SKM-1 (cell line): ENCODE results near the gene USH1C.

Experiments
- DNase-seq: peaks from one replicate; lab custom pipeline; 2025; ENCODE audit not compliant: unreplicated experiment; lab: John Stamatoyannopoulos, UW

USH1C gene

DNA sequence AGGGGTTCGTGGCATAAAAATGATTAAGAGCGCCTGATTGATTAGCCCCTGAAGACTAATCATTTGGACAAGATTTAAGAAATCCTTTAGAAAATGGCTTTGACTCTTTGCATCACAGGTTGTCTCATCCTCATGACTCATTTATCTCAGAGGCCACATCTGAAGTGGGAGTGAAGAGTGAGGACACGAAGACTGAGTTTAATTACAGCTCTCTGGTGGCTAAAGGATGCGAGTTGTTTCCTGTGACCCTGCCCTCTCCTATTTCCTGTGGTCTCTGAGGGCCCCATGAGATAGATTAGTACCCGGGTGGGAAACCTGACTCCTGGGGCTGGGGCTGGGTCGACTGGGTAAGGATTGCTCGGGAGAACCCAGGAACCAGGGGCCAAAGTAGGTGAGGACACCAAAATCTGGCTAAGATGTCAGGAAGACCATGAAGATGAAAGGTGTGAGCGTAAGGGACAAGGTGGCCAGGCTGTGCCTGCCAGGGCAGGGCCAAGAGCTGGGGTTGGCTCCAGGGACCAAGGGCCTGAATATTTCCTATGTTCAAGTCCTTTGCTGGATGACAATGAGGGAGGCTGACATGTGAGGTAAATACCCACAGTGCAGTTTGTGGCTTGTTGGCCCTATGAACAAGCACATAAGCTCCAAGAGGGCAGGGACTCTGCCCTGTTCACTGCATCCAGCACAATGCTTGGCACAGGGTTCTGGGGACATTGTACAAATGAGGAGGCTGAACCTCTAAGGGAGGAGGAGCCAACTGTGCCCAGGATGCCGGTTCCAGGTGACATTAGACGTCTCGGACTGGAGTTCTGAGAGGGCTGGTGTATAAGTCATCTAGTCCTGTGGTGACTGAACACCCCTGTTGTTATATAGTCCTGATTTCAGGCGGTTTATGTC is 6.5 kb upstream of the USH1C start:
- no peak for DNase-seq

DNA sequence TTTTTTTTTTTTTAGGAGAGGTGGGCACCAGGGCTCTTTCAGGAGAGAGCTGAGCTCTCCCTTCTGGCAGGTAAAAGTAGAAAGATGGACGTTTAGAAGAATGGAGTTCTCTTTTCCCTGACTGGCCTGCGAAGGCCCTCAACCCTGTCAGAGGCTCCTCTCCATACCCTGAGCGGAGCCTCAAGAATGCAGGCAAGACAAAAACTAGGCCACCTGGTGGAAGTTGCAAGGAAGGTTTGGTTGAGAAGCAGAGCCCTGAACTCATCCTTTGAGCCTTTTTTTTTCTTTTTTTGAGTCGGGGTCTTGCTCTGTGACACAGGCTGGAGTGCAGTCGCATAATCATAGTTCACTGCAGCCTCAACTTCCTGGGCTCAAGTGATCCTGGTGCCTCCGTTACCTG is 4.2 kb upstream of the USH1C start:
- DNase-seq = no peak

DNA sequence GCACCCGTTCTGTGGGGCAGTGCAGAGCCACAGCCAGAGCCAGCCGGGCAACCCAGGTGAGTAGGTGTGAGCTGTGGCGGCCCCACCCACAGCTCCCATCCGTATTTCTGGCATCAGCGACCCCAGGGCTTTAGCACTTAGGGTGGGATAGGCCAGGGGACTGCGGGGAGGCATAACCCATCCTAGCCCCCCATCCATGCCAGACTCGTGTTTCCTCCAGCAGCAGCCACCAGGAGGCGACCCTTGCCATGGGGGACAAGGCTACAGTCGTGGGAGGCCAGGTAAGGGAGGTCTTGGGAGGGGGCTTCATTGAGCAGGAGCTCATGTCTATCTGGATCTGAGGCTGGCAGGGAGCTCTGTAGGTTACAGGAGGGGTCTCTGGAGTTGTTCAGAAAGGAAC is 3.7 kb upstream of the USH1C start:
- DNase-seq = no peak

DNA sequence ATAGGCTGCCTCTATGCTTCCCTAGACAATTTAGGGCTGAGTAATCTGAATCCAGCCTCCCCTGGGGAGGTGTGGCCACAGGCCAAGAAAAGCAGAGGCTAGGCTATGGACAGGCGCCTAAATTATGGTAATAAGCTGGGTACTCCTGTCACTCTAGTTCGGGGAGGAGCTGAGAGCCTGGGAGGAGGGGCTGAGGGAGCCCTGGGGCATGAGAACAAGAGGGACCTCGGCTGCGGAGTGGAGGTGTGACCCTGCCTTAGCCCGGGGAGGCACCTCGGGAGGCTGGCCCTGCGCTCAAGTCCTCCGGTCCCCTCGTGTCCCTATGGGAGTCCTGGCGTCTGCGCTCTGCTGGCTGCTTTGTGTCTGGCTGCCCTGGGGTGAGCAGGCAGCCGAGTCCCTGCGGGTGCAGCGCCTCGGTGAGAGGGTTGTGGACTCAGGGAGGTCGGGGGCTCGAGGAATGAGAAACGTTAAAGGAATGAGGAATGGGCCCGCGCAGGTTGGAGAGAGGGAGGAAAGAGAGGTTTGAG is 2.9 kb upstream of the USH1C start, which contains the start of gene OTOG:
Gene OTOG, plus strand, starts transcription at position 209 of the 527 bp plus-strand sequence. Its CDS starts 114 bp downstream, at position 323.
- no peak for DNase-seq

DNA sequence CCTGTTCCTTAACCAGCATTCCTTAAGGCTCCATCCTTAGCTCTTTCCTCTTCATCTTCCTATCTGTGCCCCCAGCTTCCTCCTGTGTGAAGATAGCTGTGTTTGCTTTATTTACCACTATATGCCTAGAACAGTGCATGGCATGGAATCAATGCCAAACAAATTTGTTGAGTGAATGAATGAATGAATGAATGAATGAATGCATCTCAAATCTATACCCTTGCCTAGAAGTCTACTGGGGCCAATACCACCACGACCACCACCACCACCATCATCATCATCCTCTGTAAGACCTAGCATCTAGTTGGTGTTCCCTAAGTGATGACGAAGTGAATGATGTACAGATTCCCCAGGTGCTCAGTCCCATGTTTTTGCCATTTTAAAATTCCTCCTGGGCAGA is 2.0 kb upstream of the USH1C start:
- no peak for DNase-seq

DNA sequence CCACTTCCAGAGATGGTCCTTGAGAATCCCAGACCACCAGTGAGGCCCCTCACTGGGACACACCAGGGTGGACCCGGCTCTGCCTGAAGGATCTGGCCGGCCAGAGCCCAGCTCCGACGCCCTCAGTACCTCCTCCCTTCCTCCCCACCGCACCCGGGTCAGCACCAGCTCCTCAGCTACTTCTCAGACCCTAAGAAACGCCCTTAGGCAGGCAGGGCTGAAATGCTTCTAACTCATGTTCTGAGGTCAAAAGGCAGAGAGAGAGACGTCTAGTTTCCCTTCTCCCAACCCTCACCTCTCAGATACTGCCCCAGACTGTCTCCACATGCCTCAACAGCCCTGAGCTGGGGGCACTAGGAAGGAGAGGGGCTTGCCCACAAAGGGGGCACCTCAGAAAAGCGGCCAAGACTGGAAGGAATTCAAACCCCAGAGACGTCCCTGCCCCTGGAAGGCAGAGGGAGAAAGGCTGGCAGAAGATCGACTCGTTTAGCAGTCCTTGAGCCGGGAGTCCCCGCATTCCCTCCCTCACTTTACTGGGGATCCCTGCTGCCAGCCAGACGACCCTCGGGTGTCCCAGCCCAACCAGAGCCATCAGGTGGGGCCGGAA is 539 bp downstream of the USH1C start:
- DNase-seq = no peak

DNA sequence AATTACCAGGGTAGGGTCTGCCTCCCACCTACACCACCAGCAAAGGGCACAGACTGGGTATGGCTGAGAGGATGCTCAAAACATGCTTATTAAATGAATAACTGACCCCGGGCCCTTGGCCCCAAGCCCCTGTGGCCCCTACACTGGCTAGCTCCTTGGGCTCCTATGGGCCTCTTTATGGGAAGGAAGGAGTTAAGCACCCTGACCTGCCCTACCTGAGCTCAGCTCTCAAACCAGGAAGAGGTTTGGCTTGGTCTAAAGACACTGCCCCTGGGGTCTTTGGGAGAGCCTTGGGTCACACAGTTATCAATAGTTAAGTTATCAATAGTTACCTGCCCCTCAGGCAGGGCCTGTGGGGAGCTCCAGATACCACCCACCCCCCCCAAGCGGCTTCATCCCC is 1.2 kb downstream of the USH1C start:
- no peak for DNase-seq

DNA sequence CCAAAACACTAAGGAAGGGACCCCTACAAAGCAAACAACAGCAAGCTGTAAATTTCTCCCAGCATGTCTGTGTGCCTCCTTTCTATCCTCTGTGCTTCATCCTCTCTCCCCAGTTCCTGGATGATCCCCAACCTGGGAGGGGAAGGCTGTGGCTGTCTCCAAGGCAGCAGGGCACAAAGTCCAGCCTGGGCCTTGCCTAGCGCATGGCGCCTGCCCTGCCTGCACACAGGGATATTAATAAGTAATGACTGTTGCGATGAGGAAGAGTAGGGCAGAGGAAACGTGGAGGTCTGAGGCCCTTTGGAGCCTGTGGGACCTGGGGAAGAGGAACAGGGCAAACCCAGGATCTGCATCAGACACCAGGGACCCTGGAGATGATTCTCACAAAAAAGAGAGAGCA is 2.0 kb downstream of the USH1C start:
- no peak for DNase-seq

DNA sequence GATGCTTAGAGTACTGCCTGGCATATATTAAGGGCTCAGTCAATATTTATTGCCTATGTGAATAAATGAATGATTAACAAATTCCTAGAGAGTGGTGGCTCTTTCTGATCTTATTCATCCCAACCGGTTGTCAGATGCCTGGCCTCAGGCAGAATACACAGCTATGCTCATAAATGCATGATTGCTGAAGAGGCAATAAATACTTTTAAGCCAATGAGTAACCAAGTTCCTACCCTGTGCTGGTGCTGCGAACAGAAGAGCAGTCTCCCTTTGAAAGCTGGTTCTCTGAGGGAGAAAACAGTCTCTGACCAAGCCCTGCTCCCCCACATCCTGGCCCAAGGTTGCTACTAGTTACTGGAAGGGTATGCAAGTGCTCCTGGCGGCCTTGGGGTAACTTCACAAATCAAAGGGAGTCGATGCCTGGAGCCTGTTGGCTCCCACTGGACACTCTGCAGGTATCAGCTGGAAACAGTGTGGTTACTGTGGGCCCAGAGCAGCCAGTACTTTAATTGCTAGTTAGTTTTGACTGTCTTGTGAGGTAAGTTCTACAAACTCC is 2.8 kb downstream of the USH1C start:
- DNase-seq = no peak

DNA sequence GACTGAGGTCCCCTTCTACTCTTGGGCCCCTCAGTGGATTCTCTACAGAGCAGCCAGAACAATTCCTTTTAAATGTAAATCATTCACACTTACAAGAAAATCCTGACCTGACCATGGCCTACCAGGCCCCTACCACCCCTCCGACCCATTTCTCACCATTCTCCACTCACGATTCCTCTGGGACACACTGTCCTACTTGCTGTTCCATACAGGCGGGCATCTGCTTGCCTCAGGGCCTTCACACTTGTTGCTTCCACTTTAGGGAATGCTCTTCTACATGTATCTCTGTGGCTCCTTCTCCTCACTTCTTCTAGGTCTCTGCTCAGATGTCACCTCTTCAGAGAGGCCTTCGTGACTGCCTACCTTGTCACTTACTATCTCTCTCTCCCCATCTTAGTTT is 3.4 kb downstream of the USH1C start:
- DNase-seq = no peak

DNA sequence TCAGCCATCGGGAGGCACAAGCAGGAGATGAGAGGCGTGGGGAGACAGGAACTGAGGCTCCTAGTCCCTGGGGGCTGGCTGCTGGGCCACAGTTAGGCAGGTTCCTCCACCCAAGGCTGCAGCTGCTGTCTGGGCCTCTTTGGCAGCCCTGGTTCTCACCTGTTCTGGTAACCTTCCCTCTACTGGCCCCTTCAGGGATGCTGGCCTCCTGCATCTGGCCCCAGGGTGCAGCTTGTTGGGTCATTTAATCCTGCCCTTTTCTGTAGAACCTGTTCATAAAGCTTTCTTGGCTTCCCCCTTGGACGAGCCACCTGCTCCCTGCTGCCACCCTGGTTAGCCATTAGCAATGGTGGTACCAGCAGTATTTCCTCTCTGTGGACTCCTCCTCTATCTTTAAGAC is 5.5 kb downstream of the USH1C start:
- DNase-seq = no peak

DNA sequence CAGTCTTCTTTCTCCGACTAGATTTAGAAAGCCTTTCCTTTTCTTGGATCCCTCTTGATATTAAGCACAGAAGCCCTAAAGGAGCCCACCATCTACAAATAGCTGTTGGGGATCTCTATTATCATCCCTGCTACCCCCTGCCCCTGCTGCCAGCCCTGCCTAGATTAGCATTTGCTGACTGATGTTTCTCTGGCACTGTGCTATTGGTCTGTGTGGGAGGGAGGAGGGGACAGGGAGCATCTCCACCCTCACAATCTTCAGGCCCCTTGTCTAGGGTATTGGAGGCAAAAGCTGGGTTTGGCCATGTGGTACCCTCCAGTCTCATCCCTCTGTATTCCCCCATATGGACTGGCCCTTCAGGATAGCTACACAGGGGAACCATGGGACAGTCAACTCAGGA is 6.2 kb downstream of the USH1C start:
- DNase-seq = no peak

DNA sequence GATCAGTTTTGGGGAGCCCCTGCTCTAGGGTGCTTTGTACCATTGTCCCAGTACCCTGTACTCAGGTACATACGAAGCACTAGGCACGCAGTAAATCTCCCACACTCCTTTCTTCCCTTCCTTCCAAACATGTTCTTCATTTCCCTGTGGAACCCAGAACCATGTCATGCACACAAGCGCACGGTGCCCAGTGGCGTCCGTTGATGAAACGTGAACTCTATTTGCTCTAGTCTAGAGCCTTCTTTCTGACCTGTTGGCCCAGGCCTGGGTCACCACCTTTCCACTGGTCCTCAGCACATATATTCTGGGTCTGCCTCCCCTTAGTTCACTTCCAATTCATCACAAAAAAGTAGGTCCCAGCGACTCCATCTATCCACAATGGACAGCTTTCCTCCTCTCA is 7.0 kb downstream of the USH1C start:
- no peak for DNase-seq

DNA sequence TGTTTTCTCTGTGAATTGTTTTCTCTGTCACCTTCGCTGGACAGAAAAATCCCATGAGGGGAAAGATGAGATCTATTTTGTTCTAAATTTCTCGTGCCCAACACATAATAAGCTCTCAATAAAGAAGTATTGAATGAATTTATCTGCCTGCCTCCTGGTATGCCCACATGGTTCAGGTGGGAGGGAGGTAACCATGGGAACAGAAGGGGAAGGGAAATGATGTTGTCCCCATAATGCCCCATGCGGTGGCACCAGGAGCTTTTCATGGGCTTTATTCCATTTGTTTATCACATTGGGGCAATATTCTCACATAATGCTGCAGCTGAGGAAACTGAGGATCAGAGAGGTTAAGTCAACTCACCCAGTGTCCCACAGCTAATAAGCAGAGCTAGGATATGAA is 8.7 kb downstream of the USH1C start:
- DNase-seq = no peak

DNA sequence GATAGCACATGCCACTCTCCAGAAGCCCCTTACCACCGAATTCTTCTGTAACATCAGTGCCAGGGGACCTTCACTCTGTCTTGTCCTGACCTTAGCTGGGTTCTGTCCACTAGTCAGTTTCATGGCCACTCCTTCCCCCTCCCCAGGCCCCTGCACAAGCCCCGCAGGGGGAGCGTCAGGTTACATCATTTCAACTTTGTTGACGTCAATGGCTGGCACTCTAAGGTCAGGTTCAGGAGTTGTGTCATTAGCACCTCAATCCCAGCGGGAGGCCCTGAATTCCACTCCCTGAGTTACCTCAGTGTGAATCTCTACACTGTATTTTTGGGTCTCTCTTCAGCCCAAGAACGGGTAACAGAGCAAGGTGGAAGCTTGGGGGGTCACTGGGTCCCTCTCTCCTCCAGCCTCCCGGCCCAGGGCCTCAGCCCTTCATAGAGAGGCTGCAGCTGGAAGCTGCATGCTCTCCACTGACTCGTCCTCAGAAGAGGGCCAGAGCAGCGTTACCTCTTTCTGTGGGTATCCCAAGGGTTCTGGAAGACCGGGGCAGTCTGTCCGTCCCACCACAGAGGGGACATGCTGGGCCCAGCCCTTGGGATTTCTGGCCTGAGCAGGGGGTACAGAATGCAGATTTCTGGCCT is 10.3 kb downstream of the USH1C start:
- no peak for DNase-seq

DNA sequence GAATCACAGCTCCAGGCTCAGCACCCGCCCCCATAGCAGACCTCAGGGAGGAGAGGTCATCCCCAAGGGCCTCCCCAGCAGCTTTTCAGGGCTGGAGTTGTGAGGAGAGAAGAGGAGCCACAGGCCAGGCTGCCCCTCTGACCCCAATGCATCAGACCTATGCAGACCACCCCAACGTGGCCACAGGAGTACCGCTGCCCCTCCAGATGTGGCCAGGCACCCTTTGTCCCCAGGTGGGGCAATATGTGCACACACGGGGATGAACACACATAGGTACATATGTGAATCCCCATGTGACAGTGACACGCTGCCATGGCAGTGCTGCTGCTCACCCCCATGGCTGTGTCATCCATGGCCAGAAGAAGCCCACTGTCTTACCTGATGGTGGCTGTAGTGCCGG is 10.9 kb downstream of the USH1C start:
- DNase-seq = no peak

DNA sequence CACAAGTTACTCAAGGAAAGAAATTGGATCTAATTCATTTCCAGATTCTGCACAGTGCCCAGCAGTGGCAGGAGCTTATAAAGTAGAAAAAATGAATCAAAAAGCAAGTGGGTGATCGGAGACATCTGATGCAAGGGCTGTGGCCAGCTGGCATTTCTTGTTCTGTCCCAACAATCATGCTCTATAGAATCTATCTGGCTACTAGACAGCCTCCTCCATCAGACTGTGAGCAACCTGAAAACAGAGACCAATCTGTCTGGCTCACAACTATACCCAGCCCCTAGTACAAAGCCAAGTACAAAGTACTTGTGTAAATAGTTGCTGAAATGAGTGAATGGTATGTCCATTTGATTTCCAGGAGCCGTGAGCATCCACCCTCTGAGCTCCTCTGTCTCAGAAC is 11.4 kb downstream of the USH1C start:
- DNase-seq = no peak

DNA sequence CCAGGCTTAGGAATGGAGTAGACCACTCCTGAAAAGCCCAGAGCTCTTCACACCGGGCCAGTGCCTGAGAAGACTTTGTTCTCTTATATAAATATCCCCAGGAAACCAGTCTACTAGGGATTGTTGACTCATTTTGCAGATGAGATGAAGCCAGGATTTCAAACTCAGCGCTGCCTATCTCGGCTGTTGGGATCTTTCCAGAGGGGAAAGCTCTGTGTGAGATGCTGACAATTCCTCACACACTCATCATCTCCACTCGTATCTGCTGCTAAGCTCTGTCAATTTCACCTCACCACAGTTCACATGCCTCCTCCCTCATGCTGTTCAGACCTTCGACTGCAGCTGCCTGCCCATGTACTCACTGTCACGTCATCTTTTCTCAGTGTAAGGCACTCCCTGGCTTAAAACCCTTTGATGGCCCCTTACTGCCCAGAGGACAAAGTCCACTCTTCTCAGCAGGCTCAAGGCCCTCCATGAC is 12.5 kb downstream of the USH1C start:
- no peak for DNase-seq

DNA sequence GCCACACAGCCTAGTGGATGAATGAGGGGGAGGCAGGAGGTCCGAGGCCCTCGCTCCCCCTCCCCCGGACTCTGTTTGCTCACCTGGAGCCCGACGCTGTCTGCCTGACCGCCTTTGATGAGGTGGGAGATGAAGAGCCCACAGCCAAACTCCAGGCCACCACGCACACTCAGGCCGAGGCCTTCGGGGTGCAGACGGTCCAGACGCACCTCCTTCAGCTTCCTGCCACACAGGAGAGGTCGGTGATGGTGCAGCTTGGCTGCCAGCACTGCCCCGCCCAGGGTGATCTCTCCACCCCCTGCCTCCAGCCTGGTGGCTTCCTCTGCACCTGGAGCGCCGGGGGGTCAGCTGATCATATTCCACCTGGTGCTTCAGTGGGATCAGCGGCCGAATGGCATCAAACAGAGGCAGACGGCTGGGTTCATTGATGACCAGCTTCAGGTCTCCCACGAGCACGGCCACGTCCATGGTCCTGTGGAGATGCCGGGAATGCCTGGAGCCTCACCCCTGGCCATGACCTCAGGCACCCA is 13.1 kb downstream of the USH1C start:
- DNase-seq = no peak

DNA sequence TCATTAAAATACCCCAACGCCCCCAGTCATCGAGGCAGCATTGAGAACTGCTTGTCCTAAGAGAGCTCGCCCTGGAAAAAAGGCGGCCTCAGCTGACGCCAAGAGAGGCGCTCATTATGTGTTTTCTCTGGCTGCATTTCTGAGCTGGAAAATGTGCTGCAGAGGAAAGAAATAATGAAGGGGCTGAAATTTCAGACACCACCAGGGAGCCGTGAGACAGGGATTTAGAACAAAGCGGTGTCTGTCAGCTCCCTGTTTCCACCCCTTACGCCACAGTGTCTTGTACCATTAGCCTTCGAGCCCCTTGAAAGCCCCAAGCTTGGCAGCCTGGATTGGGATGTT is 14.4 kb downstream of the USH1C start:
- DNase-seq = no peak
